Prostate gland (tissue), 2 donors: Measurements from ENCODE around the gene REN. TPM values are rescaled to one million over a fixed set of nuclear protein-coding genes. Genes with fewer than 3 reads are reported as not detected.

Experiments used
- DNase-seq: peaks from one replicate; pipeline ENCODE4 v3.0.0-alpha.2; 2019; ENCODE audit warnings: low spot score
- H3K27ac ChIP-seq, 2 donors: fragments of 200-600 bp; sonication (generic); 2 replicates each; pipeline ENCODE4 v1.5.1; 2017 to 2019
- H3K27me3 ChIP-seq: fragments of 200-600 bp; sonication (generic); replicated peaks from 2 replicates; pipeline ENCODE4 v1.5.1; 2019; ENCODE audit not compliant: insufficient read depth
- H3K36me3 ChIP-seq, 2 donors: fragments of 200-600 bp; sonication (generic); 1 replicate in 1 of 2; 2 replicates in 1 of 2; pipeline versions ENCODE4 v1.5.1 to v1.8.1; 2017 to 2019
- H3K4me1 ChIP-seq: fragments of 200-600 bp; sonication (generic); replicated peaks from 2 replicates; pipeline ENCODE4 v1.5.1; 2019
- H3K4me3 ChIP-seq, 2 donors: fragments of 200-600 bp; sonication (generic); 2 replicates each; pipeline ENCODE4 v1.5.1; 2017 to 2019
- H3K9me3 ChIP-seq: fragments of 200-600 bp; sonication (generic); 2 replicates; pipeline ENCODE4 v1.5.1; 2017
- POLR2A ChIP-seq: fragments of 450-650 bp; IDR thresholded peaks from one replicate; pipeline ENCODE4 v1.6.1; 2016; ENCODE audit warnings: antibody characterized with exemption, mild to moderate bottlenecking
- POLR2AphosphoS5 ChIP-seq: sonication (generic); formaldehyde crosslinking; IDR thresholded peaks from one replicate; pipeline ENCODE4 v1.6.1; 2017; ENCODE audit warnings: antibody characterized with exemption
- WGBS: methylation state at CpG from one replicate; pipeline ENCODE4 v1.1.5; 2018; 5-methylcytosine and 5-hydroxymethylcytosine counted together
- intact Hi-C: fragments of 100-400 bp; cut with DNase I; formaldehyde crosslinking; loops from one replicate; pipeline ENCODE4 v1.14.2; 2022
- total RNA-seq, 2 donors: library from RNA; depleted of rRNA; stranded (reverse); fragments of >200 nt; gene quantifications; one replicate each; pipeline ENCODE4 v1.1.0, GENCODE V29; 2016
- TF ChIP-seq, protein P1 (sequence below), 4 experiments: fragments of 200-600 bp in 2 of 4; fragments of 450-650 bp in 2 of 4; sonication (generic) in 2 of 4; IDR thresholded peaks; 1 replicate in 3 of 4; 2 replicates in 1 of 4; pipeline ENCODE4 v1.5.1; 2016 to 2019; ENCODE audit warnings: antibody characterized with exemption in 4 of 4, mild to moderate bottlenecking in 2 of 4, moderate library complexity in 2 of 4

Gene REN
- total RNA-seq, 2 donors from 2014 or later = 0.36 TPM; not detected in 1

DNA sequence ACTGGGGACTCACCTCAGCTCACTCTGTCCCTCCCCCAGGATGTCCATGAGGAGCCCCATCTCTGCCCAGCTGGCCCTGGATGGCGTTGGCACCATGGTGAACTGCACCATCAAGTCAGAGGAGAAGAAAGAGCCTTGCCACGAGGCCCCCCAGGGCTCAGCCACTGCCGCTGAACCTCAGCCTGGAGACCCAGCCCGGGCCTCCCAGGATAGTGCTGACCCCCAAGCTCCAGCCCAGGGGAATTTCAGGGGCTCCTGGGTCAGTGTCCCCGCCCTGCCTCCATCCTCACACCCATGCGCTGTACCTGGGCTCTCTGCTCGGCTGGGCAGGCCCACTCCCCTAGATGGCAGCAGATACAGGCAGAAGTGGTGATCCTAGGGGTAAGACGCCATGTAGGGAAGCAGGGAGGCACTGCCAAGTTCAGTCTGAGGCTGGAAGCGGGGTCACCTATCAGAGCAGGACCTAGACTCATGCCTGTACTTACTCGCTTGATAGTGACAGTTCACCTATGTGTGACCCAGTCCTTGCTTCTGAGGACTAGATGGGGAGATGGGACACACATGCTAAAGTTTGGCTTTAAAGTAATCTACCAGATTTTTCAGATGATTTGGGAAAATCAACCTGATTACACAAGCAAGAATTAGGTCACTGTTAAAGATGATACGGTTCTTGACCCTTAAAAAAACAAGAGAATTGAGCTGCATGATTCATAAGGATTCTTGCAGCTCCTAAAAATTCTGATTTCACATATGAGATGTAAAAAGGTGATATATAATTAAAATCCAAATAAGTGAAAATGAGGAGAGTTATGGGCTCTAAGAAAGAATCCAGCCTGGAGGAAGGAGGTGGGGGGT, 53.0 kb downstream of the REN start:
- no peak for DNase-seq
- TF ChIP-seq, protein P1, sequence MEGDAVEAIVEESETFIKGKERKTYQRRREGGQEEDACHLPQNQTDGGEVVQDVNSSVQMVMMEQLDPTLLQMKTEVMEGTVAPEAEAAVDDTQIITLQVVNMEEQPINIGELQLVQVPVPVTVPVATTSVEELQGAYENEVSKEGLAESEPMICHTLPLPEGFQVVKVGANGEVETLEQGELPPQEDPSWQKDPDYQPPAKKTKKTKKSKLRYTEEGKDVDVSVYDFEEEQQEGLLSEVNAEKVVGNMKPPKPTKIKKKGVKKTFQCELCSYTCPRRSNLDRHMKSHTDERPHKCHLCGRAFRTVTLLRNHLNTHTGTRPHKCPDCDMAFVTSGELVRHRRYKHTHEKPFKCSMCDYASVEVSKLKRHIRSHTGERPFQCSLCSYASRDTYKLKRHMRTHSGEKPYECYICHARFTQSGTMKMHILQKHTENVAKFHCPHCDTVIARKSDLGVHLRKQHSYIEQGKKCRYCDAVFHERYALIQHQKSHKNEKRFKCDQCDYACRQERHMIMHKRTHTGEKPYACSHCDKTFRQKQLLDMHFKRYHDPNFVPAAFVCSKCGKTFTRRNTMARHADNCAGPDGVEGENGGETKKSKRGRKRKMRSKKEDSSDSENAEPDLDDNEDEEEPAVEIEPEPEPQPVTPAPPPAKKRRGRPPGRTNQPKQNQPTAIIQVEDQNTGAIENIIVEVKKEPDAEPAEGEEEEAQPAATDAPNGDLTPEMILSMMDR (IDR thresholded peaks at IDR 0.05) = no peak
- TF ChIP-seq POLR2AphosphoS5 (no peak), POLR2A (no peak)
- 71% methylated on average over 11 of the region's 11 CpGs for WGBS
- H3K4me3 ChIP-seq = no peak overlapping the region
- H3K4me1 ChIP-seq = peaks cover 3% of the 10 kb centered on the region
- intact Hi-C loops = no loop called here
- H3K27me3 ChIP-seq = no peaks in the 10 kb centered on the region
- H3K9me3 ChIP-seq = no peaks in the 10 kb centered on the region
- no peak overlapping the region for H3K27ac ChIP-seq
- peaks cover 8 to 16% of the 10 kb centered on the region in 2 donors for H3K36me3 ChIP-seq

DNA sequence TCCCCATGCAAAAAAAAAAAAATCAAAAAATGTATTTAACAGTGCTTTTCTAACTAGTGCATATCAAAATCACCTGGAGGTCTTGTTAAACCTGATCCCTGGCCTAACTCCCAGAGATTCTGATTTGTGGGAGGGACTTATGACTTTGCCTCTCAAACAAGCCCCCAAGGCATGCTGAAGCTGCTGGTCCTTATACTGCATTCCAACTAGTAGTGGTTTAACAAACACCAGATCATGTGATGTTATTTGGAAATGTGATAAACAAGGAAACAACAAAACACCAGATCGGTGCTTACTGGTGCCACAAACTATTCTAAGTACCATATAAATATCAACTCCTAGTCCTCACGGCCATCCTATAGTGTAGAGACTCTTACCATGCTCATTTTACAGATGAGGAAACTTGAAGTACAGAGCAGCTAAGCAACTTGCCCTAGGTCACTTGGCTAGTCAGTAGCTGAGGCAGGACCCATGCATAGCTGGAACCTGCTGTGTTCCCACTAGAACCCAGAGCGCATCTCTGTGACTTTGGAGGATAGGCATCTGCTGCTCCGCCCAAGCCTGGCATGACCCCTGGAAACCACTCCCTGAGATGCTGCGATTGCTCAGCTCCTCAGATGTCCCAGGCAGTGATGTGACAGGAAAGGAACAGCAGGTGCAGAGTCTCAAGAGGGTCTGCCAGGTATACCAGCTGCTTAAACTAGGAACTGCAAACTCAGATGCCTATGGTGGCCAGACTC, 55.1 kb downstream of the REN start:
- peaks cover 0 to 4% of the 10 kb centered on the region in 2 donors for H3K36me3 ChIP-seq
- intact Hi-C loops = no loop called here
- DNase-seq = no peak
- no peaks in the 10 kb centered on the region for H3K27me3 ChIP-seq
- H3K4me1 ChIP-seq = peaks cover 8% of the 10 kb centered on the region
- WGBS = 81% methylated on average over 5 of the region's 5 CpGs
- TF ChIP-seq, protein P1 (IDR thresholded peaks at IDR 0.05) = no peak
- TF ChIP-seq POLR2AphosphoS5 = no peak
- no peak for TF ChIP-seq POLR2A
- H3K27ac ChIP-seq = no peak overlapping the region
- no peak overlapping the region for H3K4me3 ChIP-seq
- no peaks in the 10 kb centered on the region for H3K9me3 ChIP-seq

DNA sequence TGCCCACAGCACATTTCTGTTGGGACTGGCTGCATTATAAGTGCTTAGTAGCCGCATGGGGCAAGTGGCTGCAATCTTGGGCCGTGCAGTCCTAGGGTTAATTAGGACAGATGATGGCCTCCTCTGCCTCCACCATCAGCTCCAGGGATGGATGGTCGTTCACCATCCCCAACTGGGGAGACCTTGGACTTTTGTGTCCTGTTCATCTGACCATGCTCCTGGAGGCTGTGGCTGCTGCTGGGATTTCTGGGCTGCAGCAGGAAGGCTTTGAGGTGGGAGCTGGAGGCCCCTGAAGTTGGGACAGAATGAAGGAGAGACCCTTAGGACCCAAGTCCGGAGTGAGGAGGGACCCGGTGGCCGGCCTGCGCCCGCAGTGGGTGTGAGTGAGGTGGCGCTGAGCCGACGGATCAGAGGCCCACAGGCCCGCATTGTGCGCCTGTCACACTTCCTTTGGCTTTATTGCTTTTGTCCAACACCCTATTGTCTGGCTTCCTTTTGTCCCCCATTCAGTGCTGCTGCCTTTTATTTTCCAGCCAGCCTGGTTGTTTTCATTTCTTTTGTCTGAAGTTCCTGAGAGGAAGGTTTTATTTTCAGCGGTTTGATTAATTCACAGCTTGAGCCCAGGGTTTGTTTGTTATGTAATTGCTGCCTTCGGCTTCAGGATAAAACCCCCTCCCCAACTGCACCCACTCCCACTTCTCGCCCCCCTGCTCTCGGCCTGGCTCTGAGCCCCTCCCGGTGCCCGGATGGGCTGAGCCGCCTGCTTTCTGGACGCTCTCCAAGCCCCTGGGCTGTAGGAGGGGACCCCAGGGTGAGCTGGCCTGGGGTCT, 57.6 kb downstream of the REN start:
- Histone ChIP-seq H3K4me3 (no peak overlapping the region), H3K27ac (peak overlapping the region; percentile 11 to 50), H3K9me3 (no peaks in the 10 kb centered on the region), H3K4me1 (peaks cover 20% of the 10 kb centered on the region), H3K36me3 (no peaks in the 10 kb centered on the region), H3K27me3 (no peaks in the 10 kb centered on the region)
- no peak for TF ChIP-seq POLR2AphosphoS5
- no peak for TF ChIP-seq POLR2A
- TF ChIP-seq, protein P1 (IDR thresholded peaks at IDR 0.05) = no peak
- intact Hi-C loops = no loop called here
- 38% methylated on average over 21 of the region's 21 CpGs for WGBS
- DNase-seq = no peak

DNA sequence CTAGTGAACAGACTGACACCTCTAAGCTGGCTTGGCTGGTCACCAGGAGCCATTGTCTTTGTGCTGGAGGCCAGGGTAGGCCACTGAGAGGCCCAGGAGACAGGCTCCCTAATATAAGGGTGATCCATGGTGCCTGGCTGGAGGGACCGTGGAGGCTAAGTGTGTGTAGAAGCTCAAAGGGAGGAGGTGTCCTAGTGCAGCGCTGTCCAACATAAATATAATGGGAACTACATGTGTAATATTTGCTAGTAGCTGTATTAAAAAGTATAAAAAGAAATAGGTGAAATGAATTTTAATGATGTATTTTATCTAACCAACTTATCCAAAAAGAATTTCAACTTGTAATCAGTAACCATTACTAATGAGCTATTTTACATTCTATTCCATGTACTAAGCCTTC, 58.2 kb downstream of the REN start:
- intact Hi-C loops = no loop called here
- DNase-seq = no peak
- no peaks in the 10 kb centered on the region for H3K27me3 ChIP-seq
- no peak for TF ChIP-seq POLR2A
- TF ChIP-seq, protein P1 (IDR thresholded peaks at IDR 0.05) = no peak
- TF ChIP-seq POLR2AphosphoS5 = no peak
- peaks cover 26% of the 10 kb centered on the region for H3K4me1 ChIP-seq
- WGBS = 69% methylated on average over 2 of the region's 2 CpGs
- H3K4me3 ChIP-seq = no peak overlapping the region
- H3K9me3 ChIP-seq = no peaks in the 10 kb centered on the region
- no peaks in the 10 kb centered on the region for H3K36me3 ChIP-seq
- peak overlapping the region; percentile 11 to 50 for H3K27ac ChIP-seq
